HEK293 (cell line): ENCODE data around the gene COPA.

ENCODE experiments used
- CTCF ChIA-PET: fragments of 350-600 bp; formaldehyde crosslinking; extraction: SDS; loops from one replicate; lab custom pipeline; 2021; ENCODE audit warnings: antibody characterized with exemption; lab: Yijun Ruan, JAX
- POLR2A ChIA-PET: fragments of 300-600 bp; formaldehyde crosslinking; extraction: SDS; loops from one replicate; lab custom pipeline; 2020; ENCODE audit warnings: antibody characterized with exemption, inconsistent platforms; lab: Yijun Ruan, JAX
- H3K27ac ChIP-seq: fragments of 200-500 bp; sonication (Bioruptor generic); 2 replicates; pipeline ENCODE4 v1.5.1; 2014; ENCODE audit warnings: low read depth, low read length, control low read depth, inconsistent platforms; ENCODE audit errors: extremely low read depth
- H3K36me3 ChIP-seq, 2 experiments: fragments of 200-500 bp in 1 of 2; sonication (Bioruptor generic) in 1 of 2; 1 replicate in 1 of 2; 2 replicates in 1 of 2; pipeline ENCODE4 v1.5.1; 2014 to 2017; ENCODE audit warnings: inconsistent platforms in 2 of 2, low read length in 2 of 2; ENCODE audit not compliant: control insufficient read depth in 2 of 2, insufficient read depth in 1 of 2
- H3K4me1 ChIP-seq: fragments of 200-500 bp; sonication (Bioruptor generic); 2 replicates; pipeline ENCODE4 v1.5.1; 2014; ENCODE audit warnings: mild to moderate bottlenecking, low read length, inconsistent platforms; ENCODE audit not compliant: control insufficient read depth, insufficient read depth
- H3K4me3 ChIP-seq: 2 replicates; pipeline ENCODE4 v1.5.1; 2011; ENCODE audit warnings: low read depth, mild to moderate bottlenecking, control low read depth, low read length, moderate library complexity
- H3K9me3 ChIP-seq: fragments of 200-500 bp; sonication (Bioruptor generic); 2 replicates; pipeline ENCODE4 v1.5.1; 2014; ENCODE audit warnings: low read depth, low read length, inconsistent platforms; ENCODE audit not compliant: control insufficient read depth, insufficient read depth
- BCL11A ChIP-seq: fragments of 450-650 bp; formaldehyde crosslinking; IDR thresholded peaks from 2 replicates; pipeline ENCODE4 v1.5.1; 2016; ENCODE audit warnings: low read depth, missing biosample characterization, missing genetic modification characterization
- GFI1B ChIP-seq: fragments of 450-650 bp; formaldehyde crosslinking; IDR thresholded peaks from 2 replicates; pipeline ENCODE4 v1.5.1; 2016; ENCODE audit warnings: missing biosample characterization, missing genetic modification characterization
- GLIS1 ChIP-seq: fragments of 450-650 bp; formaldehyde crosslinking; IDR thresholded peaks from 2 replicates; pipeline ENCODE4 v1.5.1; 2016; ENCODE audit warnings: missing biosample characterization, missing genetic modification characterization
- KLF9 ChIP-seq: fragments of 450-650 bp; formaldehyde crosslinking; IDR thresholded peaks from 2 replicates; pipeline ENCODE4 v1.5.1; 2016; ENCODE audit warnings: missing biosample characterization, missing genetic modification characterization, low read depth
- MEIS1 ChIP-seq: sonication (generic); formaldehyde crosslinking; IDR thresholded peaks from 2 replicates; pipeline ENCODE4 v1.8.1; 2022; ENCODE audit warnings: missing genetic modification reagents, mild to moderate bottlenecking, borderline replicate concordance
- SCRT1 ChIP-seq: fragments of 450-650 bp; formaldehyde crosslinking; IDR thresholded peaks from 2 replicates; pipeline ENCODE4 v1.5.1; 2016; ENCODE audit warnings: missing biosample characterization, missing genetic modification characterization, borderline replicate concordance
- SP2 ChIP-seq: fragments of 450-650 bp; formaldehyde crosslinking; IDR thresholded peaks from 2 replicates; pipeline ENCODE4 v1.5.1; 2016; ENCODE audit warnings: missing biosample characterization, missing genetic modification characterization
- TCF7L2 ChIP-seq: IDR thresholded peaks from 2 replicates; pipeline ENCODE4 v1.6.1; 2011; ENCODE audit warnings: low read depth, mild to moderate bottlenecking, inconsistent platforms, low read length, moderate library complexity, borderline replicate concordance
- TSHZ1 ChIP-seq: fragments of 450-650 bp; formaldehyde crosslinking; IDR thresholded peaks from 2 replicates; pipeline ENCODE4 v1.5.1; 2016; ENCODE audit warnings: missing biosample characterization, missing genetic modification characterization, borderline replicate concordance
- ZFHX2 ChIP-seq: fragments of 450-650 bp; formaldehyde crosslinking; conservative IDR thresholded peaks from 2 replicates; pipeline ENCODE4 v1.5.1; 2016; ENCODE audit warnings: missing biosample characterization, missing genetic modification characterization
- ZNF10 ChIP-seq: fragments of 450-650 bp; formaldehyde crosslinking; IDR thresholded peaks from 2 replicates; pipeline ENCODE4 v1.5.1; 2017; ENCODE audit warnings: missing biosample characterization, missing genetic modification characterization
- ZNF2 ChIP-seq: fragments of 450-650 bp; formaldehyde crosslinking; IDR thresholded peaks from 2 replicates; pipeline ENCODE4 v1.5.1; 2016; ENCODE audit warnings: missing biosample characterization, missing genetic modification characterization
- ZNF202 ChIP-seq: fragments of 450-650 bp; formaldehyde crosslinking; IDR thresholded peaks from 2 replicates; pipeline ENCODE4 v1.5.1; 2016; ENCODE audit warnings: missing biosample characterization, missing genetic modification characterization, borderline replicate concordance
- ZNF274 ChIP-seq, 2 experiments: fragments of 200-500 bp in 1 of 2; fragments of 450-650 bp in 1 of 2; sonication (Bioruptor generic) in 1 of 2; formaldehyde crosslinking in 1 of 2; IDR thresholded peaks; 2 replicates each; pipeline versions ENCODE4 v1.5.1 to v1.6.1; 2014 to 2016; ENCODE audit warnings: borderline replicate concordance in 1 of 2, inconsistent platforms in 1 of 2, low read length in 1 of 2, missing biosample characterization in 1 of 2, missing genetic modification characterization in 1 of 2
- ZNF292 ChIP-seq: fragments of 450-650 bp; formaldehyde crosslinking; IDR thresholded peaks from 2 replicates; pipeline ENCODE4 v1.5.1; 2016; ENCODE audit warnings: low read depth, missing biosample characterization, missing genetic modification characterization, borderline replicate concordance
- ZNF341 ChIP-seq: fragments of 450-650 bp; formaldehyde crosslinking; IDR thresholded peaks from 2 replicates; pipeline ENCODE4; 2016; ENCODE audit warnings: low read depth, missing biosample characterization, missing genetic modification characterization
- ZNF510 ChIP-seq: fragments of 450-650 bp; formaldehyde crosslinking; IDR thresholded peaks from 2 replicates; pipeline ENCODE4 v1.5.1; 2018; ENCODE audit warnings: mild to moderate bottlenecking, missing genetic modification characterization, missing biosample characterization; ENCODE audit not compliant: insufficient replicate concordance
- ZNF521 ChIP-seq: fragments of 450-650 bp; formaldehyde crosslinking; IDR thresholded peaks from 2 replicates; pipeline ENCODE4 v1.5.1; 2017; ENCODE audit warnings: missing biosample characterization, mild to moderate bottlenecking, missing genetic modification characterization
- ZNF747 ChIP-seq: fragments of 450-650 bp; formaldehyde crosslinking; IDR thresholded peaks from 2 replicates; pipeline ENCODE4 v1.5.1; 2016; ENCODE audit warnings: missing biosample characterization, missing genetic modification characterization
- TF ChIP-seq, protein P1 (sequence below): fragments of 450-650 bp; formaldehyde crosslinking; IDR thresholded peaks from 2 replicates; pipeline ENCODE4 v1.5.1; 2016; ENCODE audit warnings: missing biosample characterization, missing genetic modification characterization
- TF ChIP-seq, protein P2 (sequence below): fragments of 450-650 bp; formaldehyde crosslinking; IDR thresholded peaks from 2 replicates; pipeline ENCODE4 v1.5.1; 2016; ENCODE audit warnings: missing biosample characterization, missing genetic modification characterization
- TF ChIP-seq, protein P3 (sequence below): fragments of 450-650 bp; formaldehyde crosslinking; IDR thresholded peaks from 2 replicates; pipeline ENCODE4; 2016; ENCODE audit warnings: missing biosample characterization, missing genetic modification characterization
- TF ChIP-seq, protein P4 (sequence below): fragments of 450-650 bp; formaldehyde crosslinking; IDR thresholded peaks from 2 replicates; pipeline ENCODE4 v1.5.1; 2016; ENCODE audit warnings: missing biosample characterization, missing genetic modification characterization

COPA gene

GRCh38 chr1:160251687-160252526, 91.1 kb downstream of the COPA start (continued):
- no peak for TF ChIP-seq GLIS1
- TF ChIP-seq KLF9, result no peak

DNA sequence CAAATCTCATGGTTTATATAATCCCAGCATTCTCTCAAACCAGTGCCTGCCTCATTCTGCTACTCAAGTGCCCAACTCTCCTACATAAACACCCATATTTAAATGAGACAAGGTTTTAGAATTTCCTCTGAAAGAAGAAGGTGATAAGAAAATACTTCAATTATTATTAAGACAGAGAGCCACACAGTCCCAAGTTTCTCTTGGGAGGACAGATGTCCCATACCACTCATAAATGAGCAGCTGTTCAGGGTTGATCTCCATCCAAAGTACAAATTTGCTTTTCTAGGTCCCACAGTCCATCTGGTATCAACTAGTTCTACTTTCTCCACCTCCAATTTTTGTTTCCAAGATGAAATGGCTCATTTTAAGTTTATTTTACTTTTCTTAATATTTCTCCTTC, 92.0 kb downstream of the COPA start:
- CTCF ChIA-PET, result interaction anchor here (0.8 to 7.3 kb wide), 30 partner anchors 9 to 210 kb away, joined by 3 to 144 read pairs (median 12); partner anchors contain the start of genes ATP1A4, CASQ1, KCNJ9 and PEX19
- Histone ChIP-seq H3K4me1 (peaks cover 6% of the 10 kb centered on the region; the same call in 1 of the 2 replicates), H3K27ac (no peak overlapping the region), H3K36me3 (peaks cover 20 to 21% of the 10 kb centered on the region in 2 experiments), H3K4me3 (no peak overlapping the region), H3K9me3 (no peaks in the 10 kb centered on the region)
- POLR2A ChIA-PET, result interaction anchor here (1.4 kb wide), 1 partner anchor 11 kb away, joined by 3 read pairs; the partner anchor contains the start of gene DCAF8
- TF ChIP-seq TCF7L2 (no peak), ZNF510 (tag by site-specific recombination) (no peak), ZNF521 (tag by site-specific recombination) (no peak), BCL11A (tag by site-specific recombination) (no peak), SP2 (tag by site-specific recombination) (no peak), KLF9 (no peak), ZNF274 (IDR thresholded peaks at IDR 0.05; ENCODE audit: low read length) (no peak), ZNF274 (tag by site-specific recombination; IDR thresholded peaks at IDR 0.05; ENCODE audit: borderline replicate concordance) (no peak), ZNF202 (tag by site-specific recombination) (no peak)
- TF ChIP-seq, protein P1, sequence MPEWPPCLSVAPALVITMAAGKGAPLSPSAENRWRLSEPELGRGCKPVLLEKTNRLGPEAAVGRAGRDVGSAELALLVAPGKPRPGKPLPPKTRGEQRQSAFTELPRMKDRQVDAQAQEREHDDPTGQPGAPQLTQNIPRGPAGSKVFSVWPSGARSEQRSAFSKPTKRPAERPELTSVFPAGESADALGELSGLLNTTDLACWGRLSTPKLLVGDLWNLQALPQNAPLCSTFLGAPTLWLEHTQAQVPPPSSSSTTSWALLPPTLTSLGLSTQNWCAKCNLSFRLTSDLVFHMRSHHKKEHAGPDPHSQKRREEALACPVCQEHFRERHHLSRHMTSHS (tag by site-specific recombination), result no peak
- TF ChIP-seq, all 188 proteins: peak for 0

DNA sequence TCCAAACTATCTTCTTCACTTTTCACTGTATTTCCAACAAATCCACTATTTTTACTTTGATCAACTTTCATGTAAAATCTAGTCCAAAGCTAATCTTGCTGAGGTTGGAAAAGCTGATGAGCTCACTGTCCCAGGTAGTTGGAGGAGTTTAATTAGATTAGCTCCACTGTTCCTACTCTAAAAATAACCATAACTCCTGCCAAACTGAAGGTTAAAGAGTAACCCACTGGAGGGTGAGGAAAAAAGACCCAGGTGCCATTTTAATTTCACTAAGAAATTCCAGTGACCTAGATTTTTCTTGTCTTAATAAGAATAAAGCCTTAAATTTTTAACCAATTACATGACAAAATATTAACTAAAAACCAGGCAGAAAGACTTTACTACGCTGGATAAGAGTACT, 96.0 kb downstream of the COPA start:
- Histone ChIP-seq H3K4me3 (no peak overlapping the region), H3K4me1 (peaks cover 19% of the 10 kb centered on the region), H3K27ac (no peak overlapping the region), H3K36me3 (peaks cover 12 to 31% of the 10 kb centered on the region in 2 experiments; a peak in 2 of 3 replicates), H3K9me3 (no peaks in the 10 kb centered on the region)
- TF ChIP-seq MEIS1 (CRISPR knock-in tag), result no peak
- TF ChIP-seq ZNF2 (tag by site-specific recombination), result no peak
- no peak for TF ChIP-seq SCRT1 (tag by site-specific recombination)
- TF ChIP-seq ZNF10 (tag by site-specific recombination), result no peak
- no peak for TF ChIP-seq GFI1B (tag by site-specific recombination)
- TF ChIP-seq ZNF341, result no peak
- no peak for TF ChIP-seq ZNF747 (tag by site-specific recombination)
- TF ChIP-seq ZFHX2, result no peak
- TF ChIP-seq ZNF292, result no peak
- TF ChIP-seq, protein P2, sequence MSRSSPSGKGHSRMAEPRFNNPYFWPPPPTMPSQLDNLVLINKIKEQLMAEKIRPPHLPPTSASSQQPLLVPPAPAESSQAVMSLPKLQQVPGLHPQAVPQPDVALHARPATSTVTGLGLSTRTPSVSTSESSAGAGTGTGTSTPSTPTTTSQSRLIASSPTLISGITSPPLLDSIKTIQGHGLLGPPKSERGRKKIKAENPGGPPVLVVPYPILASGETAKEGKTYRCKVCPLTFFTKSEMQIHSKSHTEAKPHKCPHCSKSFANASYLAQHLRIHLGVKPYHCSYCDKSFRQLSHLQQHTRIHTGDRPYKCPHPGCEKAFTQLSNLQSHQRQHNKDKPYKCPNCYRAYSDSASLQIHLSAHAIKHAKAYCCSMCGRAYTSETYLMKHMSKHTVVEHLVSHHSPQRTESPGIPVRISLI (tag by site-specific recombination), result no peak
- no peak for TF ChIP-seq TSHZ1 (tag by site-specific recombination)
- TF ChIP-seq, protein P3, sequence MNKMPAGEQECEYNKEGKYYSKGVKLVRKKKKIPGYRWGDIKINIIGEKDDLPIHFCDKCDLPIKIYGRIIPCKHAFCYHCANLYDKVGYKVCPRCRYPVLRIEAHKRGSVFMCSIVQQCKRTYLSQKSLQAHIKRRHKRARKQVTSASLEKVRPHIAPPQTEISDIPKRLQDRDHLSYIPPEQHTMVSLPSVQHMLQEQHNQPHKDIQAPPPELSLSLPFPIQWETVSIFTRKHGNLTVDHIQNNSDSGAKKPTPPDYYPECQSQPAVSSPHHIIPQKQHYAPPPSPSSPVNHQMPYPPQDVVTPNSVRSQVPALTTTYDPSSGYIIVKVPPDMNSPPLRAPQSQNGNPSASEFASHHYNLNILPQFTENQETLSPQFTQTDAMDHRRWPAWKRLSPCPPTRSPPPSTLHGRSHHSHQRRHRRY, result no peak
- TF ChIP-seq, protein P4, sequence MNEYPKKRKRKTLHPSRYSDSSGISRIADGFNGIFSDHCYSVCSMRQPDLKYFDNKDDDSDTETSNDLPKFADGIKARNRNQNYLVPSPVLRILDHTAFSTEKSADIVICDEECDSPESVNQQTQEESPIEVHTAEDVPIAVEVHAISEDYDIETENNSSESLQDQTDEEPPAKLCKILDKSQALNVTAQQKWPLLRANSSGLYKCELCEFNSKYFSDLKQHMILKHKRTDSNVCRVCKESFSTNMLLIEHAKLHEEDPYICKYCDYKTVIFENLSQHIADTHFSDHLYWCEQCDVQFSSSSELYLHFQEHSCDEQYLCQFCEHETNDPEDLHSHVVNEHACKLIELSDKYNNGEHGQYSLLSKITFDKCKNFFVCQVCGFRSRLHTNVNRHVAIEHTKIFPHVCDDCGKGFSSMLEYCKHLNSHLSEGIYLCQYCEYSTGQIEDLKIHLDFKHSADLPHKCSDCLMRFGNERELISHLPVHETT, result no peak
- ChIA-PET POLR2A (no interaction called here), CTCF (interaction anchor here (0.7 to 6.6 kb wide), 3 partner anchors 44 to 163 kb away, joined by 3 to 88 read pairs (median 4); partner anchors contain the start of gene CASQ1)
